HCT116 (cell line): ENCODE results near the gene FBXO46. TPM values are rescaled to one million over a fixed set of nuclear protein-coding genes. Genes with fewer than 3 reads are reported as not detected.
"Not testable (repeated sequence)": the region's sequence is repeated elsewhere in the genome, so short reads cannot be mapped to it uniquely, and the experiment has no call there.

Source experiments
- ATAC-seq: fragments of 200-7000 bp; cut with Tn5 transposase; 2 replicates; pipeline ENCODE4 v1.9.1; 2020; ENCODE audit warnings: mild to moderate bottlenecking, moderate library complexity
- BruUV-seq: library from RNA; stranded (reverse); fragments of 400-500 nt; replicated peaks from 2 replicates; lab custom pipeline; 2021; lab: Mats Ljungman, UMichigan
- CTCF ChIA-PET: fragments of 300-600 bp; sonication (Branson Sonifier 250); formaldehyde crosslinking; loops from one replicate; lab custom pipeline; 2021; ENCODE audit warnings: antibody characterized with exemption; lab: Charles Lee
- POLR2A ChIA-PET: fragments of 300-600, 350-600 bp; sonication (Branson Sonifier 250); formaldehyde crosslinking; loops from one replicate; lab custom pipeline; 2021; ENCODE audit warnings: antibody characterized with exemption; lab: Charles Lee
- RAD21 ChIA-PET, 2 experiments: fragments of 300-600 bp; sonication (Branson Sonifier 250); formaldehyde crosslinking; loops; one replicate each; lab custom pipeline; 2023; ENCODE audit warnings: low total read pairs in 2 of 2; ENCODE audit not compliant: uncharacterized antibody in 2 of 2, unreplicated experiment in 2 of 2, low non-redundant PET in 1 of 2; lab: Charles Lee
- DNase-seq: peaks from one replicate; pipeline ENCODE4 v3.0.0-alpha.2; 2010; ENCODE audit warnings: low read depth, low spot score
- H2AFZ ChIP-seq: fragments of 200-600 bp; shearing (Covaris generic), sonication (generic); 2 replicates; pipeline ENCODE4 v1.6.1; 2017; ENCODE audit warnings: low read depth, mixed run types, mixed read lengths, antibody characterized with exemption, low read length; ENCODE audit not compliant: poor library complexity, severe bottlenecking
- H3K27ac ChIP-seq: 2 replicates; pipeline ENCODE4 v1.5.1; 2012; ENCODE audit warnings: low read depth, low read length
- H3K27me3 ChIP-seq: fragments of 200-600 bp; sonication (generic); 2 replicates; pipeline ENCODE4 v1.6.1; 2016; ENCODE audit warnings: mixed run types, low read length, mixed read lengths; ENCODE audit not compliant: insufficient read depth
- H3K36me3 ChIP-seq, 2 experiments: fragments of 200-500 bp in 1 of 2; fragments of 200-600 bp in 1 of 2; sonication (Bioruptor generic) in 1 of 2; sonication (generic) in 1 of 2; 2 replicates each; pipeline versions ENCODE4 v1.5.1 to v1.6.1; 2014 to 2016; ENCODE audit warnings: low read length in 2 of 2, inconsistent platforms in 1 of 2, mixed read lengths in 1 of 2, mixed run types in 1 of 2; ENCODE audit not compliant: insufficient read depth in 2 of 2, control insufficient read depth in 1 of 2
- H3K4me1 ChIP-seq, 2 experiments: fragments of 200-600 bp in 1 of 2; sonication (generic) in 1 of 2; 2 replicates each; pipeline versions ENCODE4 v1.5.1 to v1.6.1; 2012 to 2017; ENCODE audit warnings: low read length in 2 of 2, inconsistent platforms in 1 of 2, mild to moderate bottlenecking in 1 of 2, mixed read lengths in 1 of 2, mixed run types in 1 of 2, moderate library complexity in 1 of 2; ENCODE audit not compliant: insufficient read depth in 2 of 2, control insufficient read depth in 1 of 2
- H3K4me2 ChIP-seq: fragments of 200-600 bp; sonication (generic); 2 replicates; pipeline ENCODE4 v1.6.1; 2017; ENCODE audit warnings: mixed run types, low read length, mixed read lengths
- H3K4me3 ChIP-seq, 2 experiments: fragments of 200-600 bp in 1 of 2; sonication (generic) in 1 of 2; replicated peaks in 1 of 2; 2 replicates each; pipeline ENCODE4 v1.5.1; 2011 to 2016; ENCODE audit warnings: low read length in 2 of 2, control low read depth in 1 of 2, low read depth in 1 of 2, mild to moderate bottlenecking in 1 of 2, mixed read lengths in 1 of 2, mixed run types in 1 of 2
- H3K79me2 ChIP-seq: fragments of 200-600 bp; sonication (generic); 2 replicates; pipeline ENCODE4 v1.6.1; 2017; ENCODE audit warnings: mild to moderate bottlenecking, mixed run types, low read length, moderate library complexity, mixed read lengths; ENCODE audit not compliant: insufficient read depth
- H3K9ac ChIP-seq: fragments of 200-600 bp; sonication (generic); 2 replicates; pipeline ENCODE4 v1.6.1; 2016; ENCODE audit warnings: low read length, mixed read lengths
- H3K9me2 ChIP-seq: fragments of 200-600 bp; sonication (generic), shearing (Covaris generic); 2 replicates; pipeline ENCODE4 v1.6.1; 2017; ENCODE audit warnings: mixed run types, mild to moderate bottlenecking, moderate library complexity; ENCODE audit not compliant: insufficient read depth
- H3K9me3 ChIP-seq, 2 experiments: fragments of 200-500 bp in 1 of 2; fragments of 200-600 bp in 1 of 2; sonication (Bioruptor generic) in 1 of 2; sonication (generic) in 1 of 2; 2 replicates each; pipeline ENCODE4 v1.6.1; 2014 to 2017; ENCODE audit warnings: low read length in 2 of 2, mixed read lengths in 2 of 2, inconsistent platforms in 1 of 2, low read depth in 1 of 2, mild to moderate bottlenecking in 1 of 2, mixed run types in 1 of 2, moderate library complexity in 1 of 2; ENCODE audit not compliant: control insufficient read depth in 1 of 2, insufficient read depth in 1 of 2
- H4K20me1 ChIP-seq: fragments of 200-600 bp; sonication (generic), shearing (Covaris generic); 2 replicates; pipeline ENCODE4 v1.6.1; 2017; ENCODE audit warnings: mixed run types, mild to moderate bottlenecking, moderate library complexity; ENCODE audit not compliant: insufficient read depth
- CEBPB ChIP-seq: IDR thresholded peaks from 2 replicates; pipeline ENCODE4 v1.6.1; 2012; ENCODE audit warnings: low read depth
- EGR1 ChIP-seq: IDR thresholded peaks from 2 replicates; pipeline ENCODE4 v1.6.1; 2012; ENCODE audit warnings: low read depth
- SIN3A ChIP-seq: IDR thresholded peaks from 2 replicates; pipeline ENCODE4 v1.6.1; 2012; ENCODE audit warnings: low read depth
- intact Hi-C: fragments of 100-400 bp; cut with micrococcal nuclease; formaldehyde crosslinking; loops from 2 replicates; pipeline ENCODE4 v1.10.0; 2022
- total RNA-seq: library from RNA; stranded (reverse); gene quantifications from one replicate; pipeline ENCODE4 v1.2.1, GENCODE V29; 2021; ENCODE audit not compliant: unreplicated experiment
- TF ChIP-seq, protein P1 (sequence below): IDR thresholded peaks from 2 replicates; pipeline ENCODE4 v1.6.1; 2011; ENCODE audit warnings: mild to moderate bottlenecking, low read length, moderate library complexity; ENCODE audit not compliant: insufficient replicate concordance; ENCODE audit errors: extremely low read depth

FBXO46 gene
- total RNA-seq, 1 experiment from 2014 or later, result 31.7 TPM

DNA sequence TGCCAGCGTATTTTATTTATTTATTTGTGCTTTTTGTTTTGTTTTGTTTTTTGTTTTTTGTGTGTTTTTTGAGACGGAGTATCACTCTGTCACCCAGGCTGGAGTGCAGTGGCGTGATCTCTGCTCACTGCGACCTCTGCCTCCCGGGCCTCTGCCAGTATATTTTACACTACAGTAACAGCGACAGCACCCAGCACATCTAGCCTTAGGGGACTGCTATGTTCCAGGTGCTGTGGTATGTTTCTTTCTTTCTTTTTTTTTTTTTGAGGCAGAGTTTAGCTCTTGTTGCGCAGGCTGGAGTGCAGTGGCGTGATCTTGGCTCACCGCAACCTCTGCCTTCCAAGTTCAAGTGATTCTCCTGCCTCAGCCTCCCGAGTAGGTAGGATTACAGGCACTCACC is 20.8 kb upstream of the FBXO46 start:
- CTCF ChIA-PET, H3K9me3 ChIP-seq, ATAC-seq, H3K9ac ChIP-seq, intact Hi-C loops, H3K4me1 ChIP-seq, H3K27me3 ChIP-seq, H3K36me3 ChIP-seq, H3K4me3 ChIP-seq, H3K9me2 ChIP-seq, H4K20me1 ChIP-seq, H3K4me2 ChIP-seq, H2AFZ ChIP-seq, RAD21 ChIA-PET, BruUV-seq, H3K27ac ChIP-seq, POLR2A ChIA-PET, H3K79me2 ChIP-seq, DNase-seq: not testable (repeated sequence)

DNA sequence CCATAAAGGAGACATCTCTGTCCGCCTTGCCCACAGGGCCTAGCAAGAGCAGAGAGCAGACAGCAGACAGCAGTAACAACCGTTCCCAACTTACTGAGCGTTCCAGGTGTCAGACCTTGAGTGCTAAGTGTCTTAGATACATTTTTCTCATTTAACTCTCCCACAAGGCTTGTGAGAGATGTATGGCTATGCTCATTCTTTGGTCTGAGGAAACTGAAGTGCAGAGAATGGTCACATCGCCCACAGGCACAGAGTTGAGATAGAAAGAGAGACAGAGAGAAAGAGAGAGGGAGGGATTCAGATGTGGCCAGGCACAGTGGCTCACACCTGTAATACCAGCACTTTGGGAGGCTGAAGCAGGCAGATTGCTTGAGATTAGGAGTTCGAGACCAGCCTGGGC is 16.8 kb upstream of the FBXO46 start:
- H3K9me2 ChIP-seq, result no peaks in the 10 kb centered on the region
- H3K4me1 ChIP-seq, result no peaks in the 10 kb centered on the region
- ATAC-seq (no peak), DNase-seq (no peak)
- H3K27me3 ChIP-seq, result no peaks in the 10 kb centered on the region
- no peak overlapping the region for H3K9ac ChIP-seq
- no peak overlapping the region for H3K4me2 ChIP-seq
- CTCF ChIA-PET, result no interaction called here
- H3K79me2 ChIP-seq, result no peaks in the 10 kb centered on the region
- no TSS peak for BruUV-seq
- no peak overlapping the region for H2AFZ ChIP-seq
- POLR2A ChIA-PET, result no interaction called here
- H3K36me3 ChIP-seq, result no peaks in the 10 kb centered on the region
- no peak overlapping the region for H3K27ac ChIP-seq
- TF ChIP-seq, protein P1, sequence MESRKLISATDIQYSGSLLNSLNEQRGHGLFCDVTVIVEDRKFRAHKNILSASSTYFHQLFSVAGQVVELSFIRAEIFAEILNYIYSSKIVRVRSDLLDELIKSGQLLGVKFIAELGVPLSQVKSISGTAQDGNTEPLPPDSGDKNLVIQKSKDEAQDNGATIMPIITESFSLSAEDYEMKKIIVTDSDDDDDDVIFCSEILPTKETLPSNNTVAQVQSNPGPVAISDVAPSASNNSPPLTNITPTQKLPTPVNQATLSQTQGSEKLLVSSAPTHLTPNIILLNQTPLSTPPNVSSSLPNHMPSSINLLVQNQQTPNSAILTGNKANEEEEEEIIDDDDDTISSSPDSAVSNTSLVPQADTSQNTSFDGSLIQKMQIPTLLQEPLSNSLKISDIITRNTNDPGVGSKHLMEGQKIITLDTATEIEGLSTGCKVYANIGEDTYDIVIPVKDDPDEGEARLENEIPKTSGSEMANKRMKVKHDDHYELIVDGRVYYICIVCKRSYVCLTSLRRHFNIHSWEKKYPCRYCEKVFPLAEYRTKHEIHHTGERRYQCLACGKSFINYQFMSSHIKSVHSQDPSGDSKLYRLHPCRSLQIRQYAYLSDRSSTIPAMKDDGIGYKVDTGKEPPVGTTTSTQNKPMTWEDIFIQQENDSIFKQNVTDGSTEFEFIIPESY, result no peak
- TF ChIP-seq SIN3A (no peak), CEBPB (no peak), EGR1 (no peak)
- RAD21 ChIA-PET, result no interaction called here
- H3K9me3 ChIP-seq, result no peaks in the 10 kb centered on the region
- H4K20me1 ChIP-seq, result no peaks in the 10 kb centered on the region
- H3K4me3 ChIP-seq, result no peak overlapping the region
- intact Hi-C loops, result no loop called here
